Activated naive CD8-positive, alpha-beta T cell treated with anti-CD3 and anti-CD28 coated beads, Interleukin-2, amount 10 ng/mL, durations not matched to agents 7 days and 5 days (primary cell): ENCODE measurements around the gene CARNS1. TPM values are rescaled to one million over a fixed set of nuclear protein-coding genes. Genes with fewer than 3 reads are reported as not detected.
"Not testable (repeated sequence)": the region's sequence is repeated elsewhere in the genome, so short reads cannot be mapped to it uniquely, and the experiment has no call there.

Experiments used
- ATAC-seq: fragments of 150-1000 bp; cut with Tn5 transposase; one replicate; pipeline ENCODE4 v1.10.0; 2021; ENCODE audit warnings: low read depth, moderate library complexity
- POLR2A ChIA-PET: fragments of 350-600 bp; sonication (Branson Sonifier 250); formaldehyde crosslinking; loops from one replicate; lab custom pipeline; 2021; ENCODE audit warnings: antibody characterized with exemption; lab: Charles Lee
- DNase-seq: peaks from one replicate; pipeline ENCODE4 v3.0.0; 2021
- H3K27ac Mint-ChIP-seq: one replicate; pipeline ENCODE4 v1.8.0; 2022; ENCODE audit warnings: mild to moderate bottlenecking, mixed read lengths
- H3K27me3 Mint-ChIP-seq: one replicate; pipeline ENCODE4 v1.8.0; 2022; ENCODE audit warnings: mild to moderate bottlenecking, moderate library complexity, mixed read lengths
- H3K36me3 Mint-ChIP-seq: one replicate; pipeline ENCODE4 v1.8.0; 2021; ENCODE audit warnings: mild to moderate bottlenecking, mixed read lengths
- H3K4me1 Mint-ChIP-seq: one replicate; pipeline ENCODE4 v1.8.0; 2021; ENCODE audit warnings: mixed read lengths
- H3K4me3 Mint-ChIP-seq: one replicate; pipeline ENCODE4 v1.8.0; 2022; ENCODE audit warnings: mild to moderate bottlenecking, moderate library complexity, mixed read lengths
- H3K9me3 Mint-ChIP-seq: one replicate; pipeline ENCODE4 v1.8.0; 2021; ENCODE audit warnings: mixed read lengths
- total RNA-seq, 2 experiments: library from RNA; stranded (reverse); gene quantifications; one replicate each; pipeline ENCODE4 v1.2.3, GENCODE V29; 2021

CARNS1 gene
- total RNA-seq, 2 experiments from 2014 or later: 5.5 to 5.6 TPM

- Mint-ChIP-seq H3K9me3 (no peaks in the 10 kb centered on the region), H3K4me1 (peaks cover 37% of the 10 kb centered on the region), H3K27ac (peak overlapping the region; percentile 90), H3K27me3 (no peaks in the 10 kb centered on the region), H3K4me3 (peak overlapping the region; percentile 84), H3K36me3 (peaks cover 2% of the 10 kb centered on the region)
- POLR2A ChIA-PET: interaction anchor here (1.9 to 16.1 kb wide), 7 partner anchors 9 to 83 kb away, joined by 10 to 412 read pairs (median 36); partner anchors contain the start of genes AIP, PITPNM1, PPP1CA and PTPRCAP
- ATAC-seq (no peak), DNase-seq (no peak)
These were observed 6.1 kb downstream of the CARNS1 start for GRCh38 chr11:67421430-67422031.

GRCh38 chr11:67422891-67423290 is 7.4 kb downstream of the CARNS1 start:
- H3K27me3 Mint-ChIP-seq: no peaks in the 10 kb centered on the region
- H3K4me1 Mint-ChIP-seq: peaks cover 33% of the 10 kb centered on the region
- DNase-seq (no peak), ATAC-seq (no peak)
- H3K9me3 Mint-ChIP-seq: no peaks in the 10 kb centered on the region
- H3K4me3 Mint-ChIP-seq: no peak overlapping the region
- no peak overlapping the region for H3K27ac Mint-ChIP-seq
- H3K36me3 Mint-ChIP-seq: peaks cover 2% of the 10 kb centered on the region
- POLR2A ChIA-PET: interaction anchor here (1.0 to 16.1 kb wide), 4 partner anchors 11 to 21 kb away, joined by 4 to 412 read pairs (median 13); partner anchors contain the start of genes PPP1CA, PTPRCAP, RPS6KB2 and TBC1D10C

GRCh38 chr11:67423466-67423865 is 8.0 kb downstream of the CARNS1 start:
- Mint-ChIP-seq H3K27ac (no peak overlapping the region), H3K27me3 (no peaks in the 10 kb centered on the region), H3K4me3 (no peak overlapping the region), H3K4me1 (peaks cover 28% of the 10 kb centered on the region), H3K9me3 (no peaks in the 10 kb centered on the region), H3K36me3 (peaks cover 2% of the 10 kb centered on the region)
- POLR2A ChIA-PET: interaction anchor here (1.0 to 16.1 kb wide), 4 partner anchors 11 to 22 kb away, joined by 4 to 412 read pairs (median 13); partner anchors contain the start of genes PPP1CA, PTPRCAP, RPS6KB2 and TBC1D10C
- no peak for ATAC-seq
- no peak for DNase-seq

- Mint-ChIP-seq H3K4me1 (peaks cover 25% of the 10 kb centered on the region), H3K4me3 (no peak overlapping the region)
- POLR2A ChIA-PET: interaction anchor here (0.9 to 16.1 kb wide), 7 partner anchors 10 to 59 kb away, joined by 3 to 412 read pairs (median 4); partner anchors contain the start of genes AIP, PPP1CA, PTPRCAP and RPS6KB2
These were observed 8.6 kb downstream of the CARNS1 start for GRCh38 chr11:67423891-67424613.

GRCh38 chr11:67427364-67427859 is 11.9 kb downstream of the CARNS1 start:
- H3K9me3 Mint-ChIP-seq, DNase-seq, ATAC-seq, H3K27me3 Mint-ChIP-seq: not testable (repeated sequence)
- H3K36me3 Mint-ChIP-seq: peaks cover 13% of the 10 kb centered on the region
- POLR2A ChIA-PET: interaction anchor here (0.6 to 16.3 kb wide), 7 partner anchors 9 to 55 kb away, joined by 4 to 491 read pairs (median 18); partner anchors contain the start of genes AIP, CARNS1, PPP1CA and PTPRCAP
- peak overlapping the region; percentile 97 for H3K4me3 Mint-ChIP-seq
- peak overlapping the region; percentile 93 for H3K27ac Mint-ChIP-seq
- peaks cover 34% of the 10 kb centered on the region for H3K4me1 Mint-ChIP-seq

More at GRCh38 chr11:67423891-67424613, 8.6 kb downstream of the CARNS1 start:
- no peak for ATAC-seq
- no peak for DNase-seq
- Mint-ChIP-seq H3K27ac (no peak overlapping the region), H3K27me3 (no peaks in the 10 kb centered on the region), H3K36me3 (peaks cover 2% of the 10 kb centered on the region), H3K9me3 (no peaks in the 10 kb centered on the region)

- H3K27me3 Mint-ChIP-seq: no peaks in the 10 kb centered on the region
- no peaks in the 10 kb centered on the region for H3K9me3 Mint-ChIP-seq
- peak; percentile 91 for ATAC-seq
- peaks cover 13% of the 10 kb centered on the region for H3K36me3 Mint-ChIP-seq
- H3K4me1 Mint-ChIP-seq: peaks cover 34% of the 10 kb centered on the region
- POLR2A ChIA-PET: interaction anchor here (0.7 to 16.3 kb wide), 13 partner anchors 10 to 584 kb away, joined by 3 to 491 read pairs (median 4); partner anchors contain the start of genes AIP, CARNS1, CDK2AP2 and POLD4
- peak; percentile 99 for DNase-seq
- peak within 1 kb of the TSS; percentile 93 for H3K27ac Mint-ChIP-seq
- peak within 1 kb of the TSS; percentile 97 for H3K4me3 Mint-ChIP-seq
These were observed 12.8 kb downstream of the CARNS1 start, which contains the start of gene RPS6KB2 for GRCh38 chr11:67428052-67429001. RPS6KB2 (plus strand) TSS chr11:67428494; CDS start chr11:67428546, 52 bp downstream.

- peak overlapping the region; percentile 97 for H3K4me3 Mint-ChIP-seq
- no peaks in the 10 kb centered on the region for H3K27me3 Mint-ChIP-seq
- H3K36me3 Mint-ChIP-seq: peaks cover 13% of the 10 kb centered on the region
- H3K27ac Mint-ChIP-seq: peak overlapping the region; percentile 93
- POLR2A ChIA-PET: interaction anchor here (0.7 to 16.3 kb wide), 11 partner anchors 9 to 584 kb away, joined by 3 to 491 read pairs (median 4); partner anchors contain the start of genes CARNS1, CDK2AP2, POLD4 and PPP1CA
- H3K4me1 Mint-ChIP-seq: peaks cover 37% of the 10 kb centered on the region
- DNase-seq: no peak
- no peaks in the 10 kb centered on the region for H3K9me3 Mint-ChIP-seq
- no peak for ATAC-seq
These were observed 13.7 kb downstream of the CARNS1 start for GRCh38 chr11:67429038-67429668.

GRCh38 chr11:67429722-67430121 is 14.2 kb downstream of the CARNS1 start:
- Mint-ChIP-seq H3K36me3 (peaks cover 13% of the 10 kb centered on the region), H3K27me3 (no peaks in the 10 kb centered on the region), H3K9me3 (no peaks in the 10 kb centered on the region), H3K27ac (no peak overlapping the region), H3K4me1 (peaks cover 35% of the 10 kb centered on the region), H3K4me3 (peak overlapping the region; percentile 97)
- no peak for DNase-seq
- POLR2A ChIA-PET: interaction anchor here (0.6 to 16.3 kb wide), 6 partner anchors 8 to 150 kb away, joined by 3 to 491 read pairs (median 37); partner anchors contain the start of genes CARNS1, CDK2AP2, PPP1CA and PTPRCAP
- no peak for ATAC-seq

GRCh38 chr11:67431346-67432249 is 16.1 kb downstream of the CARNS1 start:
- ATAC-seq: no peak
- POLR2A ChIA-PET: interaction anchor here (0.9 to 16.3 kb wide), 6 partner anchors 10 to 54 kb away, joined by 3 to 491 read pairs (median 92); partner anchors contain the start of genes CARNS1, PPP1CA and TBC1D10C
- DNase-seq: no peak
- Mint-ChIP-seq H3K27ac (peak overlapping the region; percentile 78), H3K4me3 (peak overlapping the region; percentile 25), H3K9me3 (no peaks in the 10 kb centered on the region), H3K27me3 (no peaks in the 10 kb centered on the region), H3K36me3 (peaks cover 24% of the 10 kb centered on the region), H3K4me1 (peaks cover 38% of the 10 kb centered on the region)

- POLR2A ChIA-PET: interaction anchor here (0.5 to 16.3 kb wide), 7 partner anchors 14 to 53 kb away, joined by 3 to 491 read pairs (median 4); partner anchors contain the start of genes CARNS1, PPP1CA and TBC1D10C
- no peaks in the 10 kb centered on the region for H3K27me3 Mint-ChIP-seq
- H3K27ac Mint-ChIP-seq: peak overlapping the region; percentile 78
- peaks cover 30% of the 10 kb centered on the region for H3K36me3 Mint-ChIP-seq
- ATAC-seq (no peak), DNase-seq (peak; percentile 51)
- H3K9me3 Mint-ChIP-seq: no peaks in the 10 kb centered on the region
- H3K4me1 Mint-ChIP-seq: peaks cover 36% of the 10 kb centered on the region
- peak overlapping the region; percentile 19 for H3K4me3 Mint-ChIP-seq
These were observed 17.3 kb downstream of the CARNS1 start for GRCh38 chr11:67432655-67433349.
